Neural cell (in vitro differentiated cells): ENCODE data around the gene YTHDC2.

Experiments
- CTCF ChIP-seq: fragments of 450-650 bp; IDR thresholded peaks from 2 replicates; pipeline ENCODE4 v1.5.1; 2014; ENCODE audit warnings: antibody characterized with exemption, mild to moderate bottlenecking, moderate library complexity; ENCODE audit not compliant: poor library complexity, severe bottlenecking
- EP300 ChIP-seq: fragments of 450-650 bp; conservative IDR thresholded peaks from 2 replicates; pipeline ENCODE4 v1.6.1; 2014; ENCODE audit warnings: antibody characterized with exemption, mild to moderate bottlenecking, moderate library complexity; ENCODE audit not compliant: poor library complexity, severe bottlenecking
- MXI1 ChIP-seq: fragments of 450-650 bp; conservative IDR thresholded peaks from 2 replicates; pipeline ENCODE4 v1.6.1; 2014; ENCODE audit warnings: antibody characterized with exemption, mild to moderate bottlenecking; ENCODE audit not compliant: poor library complexity, severe bottlenecking
- POLR2AphosphoS5 ChIP-seq: IDR thresholded peaks from 2 replicates; pipeline ENCODE4 v1.6.1; 2012
- RAD21 ChIP-seq: fragments of 450-650 bp; conservative IDR thresholded peaks from 2 replicates; pipeline ENCODE4 v1.6.1; 2014; ENCODE audit warnings: antibody characterized with exemption, mild to moderate bottlenecking, moderate library complexity
- REST ChIP-seq: IDR thresholded peaks from 2 replicates; pipeline ENCODE4 v1.6.1; 2012; ENCODE audit warnings: borderline replicate concordance
- SMC3 ChIP-seq: fragments of 450-650 bp; conservative IDR thresholded peaks from 2 replicates; pipeline ENCODE4 v1.6.1; 2014; ENCODE audit warnings: antibody characterized with exemption, mild to moderate bottlenecking, moderate library complexity; ENCODE audit not compliant: poor library complexity
- TAF1 ChIP-seq: IDR thresholded peaks from 2 replicates; pipeline ENCODE4 v1.6.1; 2012; ENCODE audit warnings: low read depth

- TF ChIP-seq EP300 (no peak), CTCF (no peak), MXI1 (no peak), POLR2AphosphoS5 (no peak), REST (no peak), SMC3 (no peak), RAD21 (no peak), TAF1 (no peak)
These were observed 5.9 kb upstream of the YTHDC2 start for GRCh38 chr5:113507601-113508000.
